SK-N-SH (cell line): Measurements from ENCODE around the gene ARHGAP1. TPM values are rescaled to one million over a fixed set of nuclear protein-coding genes. Genes with fewer than 3 reads are reported as not detected.

Experiments used
- CTCF ChIA-PET: fragments of 300-600, 350-600 bp; formaldehyde crosslinking; extraction: SDS; loops from one replicate; lab custom pipeline; 2021; lab: Yijun Ruan, JAX
- POLR2A ChIA-PET: fragments of 350-600 bp; sonication (Branson Sonifier 250); formaldehyde crosslinking; extraction: SDS; loops from one replicate; lab custom pipeline; 2020; ENCODE audit warnings: antibody characterized with exemption, inconsistent platforms; lab: Yijun Ruan, JAX
- DNase-seq: peaks from one replicate; pipeline ENCODE4 v3.0.0; 2012
- H2AFZ ChIP-seq: fragments of 200-600 bp; sonication (generic); 2 replicates; pipeline ENCODE4 v1.8.1; 2016; ENCODE audit warnings: antibody characterized with exemption, mild to moderate bottlenecking, low read depth
- H3F3A ChIP-seq: fragments of 200-600 bp; sonication (generic); replicated peaks from 2 replicates; pipeline ENCODE3; 2016; ENCODE audit warnings: antibody characterized with exemption, mild to moderate bottlenecking; ENCODE audit not compliant: insufficient read depth
- H3K27ac ChIP-seq, 2 experiments: fragments of 200-500 bp in 1 of 2; fragments of 200-600 bp in 1 of 2; sonication (Bioruptor generic) in 1 of 2; sonication (generic), shearing (Covaris generic) in 1 of 2; 2 replicates each; pipeline versions ENCODE4 v1.5.1 to v1.6.1; 2014 to 2016; ENCODE audit warnings: low read depth in 2 of 2, inconsistent platforms in 1 of 2, low read length in 1 of 2, mild to moderate bottlenecking in 1 of 2, mixed read lengths in 1 of 2
- H3K27me3 ChIP-seq: fragments of 200-600 bp; sonication (generic), shearing (Covaris generic); 2 replicates; pipeline ENCODE4 v1.6.1; 2016; ENCODE audit warnings: mixed run types; ENCODE audit not compliant: insufficient read depth
- H3K36me3 ChIP-seq, 2 experiments: fragments of 200-500 bp in 1 of 2; fragments of 200-600 bp in 1 of 2; sonication (Bioruptor generic) in 1 of 2; sonication (generic) in 1 of 2; replicated peaks in 1 of 2; 2 replicates each; pipeline versions ENCODE3 to v1.5.1; 2014 to 2016; ENCODE audit warnings: low read length in 1 of 2, mild to moderate bottlenecking in 1 of 2; ENCODE audit not compliant: insufficient read depth in 2 of 2, control insufficient read depth in 1 of 2
- H3K4me1 ChIP-seq, 2 experiments: fragments of 200-500 bp in 1 of 2; fragments of 200-600 bp in 1 of 2; sonication (Bioruptor generic) in 1 of 2; sonication (generic), shearing (Covaris generic) in 1 of 2; 2 replicates each; pipeline versions ENCODE4 v1.5.1 to v1.6.1; 2014 to 2016; ENCODE audit warnings: low read depth in 1 of 2, low read length in 1 of 2, mixed run types in 1 of 2; ENCODE audit not compliant: insufficient read depth in 2 of 2, control insufficient read depth in 1 of 2
- H3K4me2 ChIP-seq: fragments of 200-600 bp; sonication (generic), shearing (Covaris generic); 2 replicates; pipeline ENCODE4 v1.6.1; 2017; ENCODE audit warnings: mixed run types
- H3K4me3 ChIP-seq, 2 experiments: fragments of 200-500 bp in 1 of 2; fragments of 200-600 bp in 1 of 2; sonication (Bioruptor generic) in 1 of 2; sonication (generic), shearing (Covaris generic) in 1 of 2; 2 replicates each; pipeline versions ENCODE4 v1.5.1 to v1.8.1; 2014 to 2016; ENCODE audit warnings: low read depth in 2 of 2, inconsistent platforms in 1 of 2, low read length in 1 of 2, mild to moderate bottlenecking in 1 of 2, mixed read lengths in 1 of 2, moderate library complexity in 1 of 2
- H3K79me2 ChIP-seq: fragments of 200-600 bp; sonication (generic); 2 replicates; pipeline ENCODE4 v1.8.1; 2017; ENCODE audit warnings: mild to moderate bottlenecking; ENCODE audit not compliant: insufficient read depth
- H3K9ac ChIP-seq: fragments of 200-600 bp; sonication (generic); 2 replicates; pipeline ENCODE4 v1.6.1; 2017; ENCODE audit warnings: mixed run types
- H3K9me2 ChIP-seq: fragments of 200-600 bp; sonication (generic); 2 replicates; pipeline ENCODE4 v1.6.1; 2017; ENCODE audit warnings: mixed run types
- H3K9me3 ChIP-seq: fragments of 200-600 bp; sonication (generic); 2 replicates; pipeline ENCODE4 v1.6.1; 2017; ENCODE audit warnings: mixed run types, mild to moderate bottlenecking, moderate library complexity
- H4K20me1 ChIP-seq: fragments of 200-600 bp; sonication (generic); 2 replicates; pipeline ENCODE4 v1.6.1; 2017; ENCODE audit warnings: mild to moderate bottlenecking, mixed run types; ENCODE audit not compliant: insufficient read depth
- CHD2 ChIP-seq: fragments of 150-350 bp; IDR thresholded peaks from 2 replicates; pipeline ENCODE4 v1.6.1; 2018; ENCODE audit warnings: low read length; ENCODE audit not compliant: partially characterized antibody
- ELF1 ChIP-seq: IDR thresholded peaks from 2 replicates; pipeline ENCODE4 v1.4.0; 2012
- EZH2phosphoT487 ChIP-seq: fragments of 200-600 bp; sonication (generic); IDR thresholded peaks from 2 replicates; pipeline ENCODE4 v1.6.1; 2017; ENCODE audit warnings: low read depth, mixed run types, mild to moderate bottlenecking, antibody characterized with exemption, moderate library complexity, borderline replicate concordance
- FOSL2 ChIP-seq: IDR thresholded peaks from 2 replicates; pipeline ENCODE4 v1.4.0; 2012; ENCODE audit warnings: low read depth, mild to moderate bottlenecking, moderate library complexity, borderline replicate concordance
- FOXJ3 ChIP-seq: sonication (generic); formaldehyde crosslinking; IDR thresholded peaks from 2 replicates; pipeline ENCODE4 v1.5.1; 2020; ENCODE audit warnings: mild to moderate bottlenecking, missing genetic modification reagents
- GABPA ChIP-seq: IDR thresholded peaks from 2 replicates; pipeline ENCODE4 v1.4.0; 2012; ENCODE audit warnings: low read depth, mild to moderate bottlenecking
- IRF3 ChIP-seq: fragments of 150-350 bp; IDR thresholded peaks from 2 replicates; pipeline ENCODE4 v1.6.1; 2016; ENCODE audit warnings: mild to moderate bottlenecking, low read depth, low read length
- JUND ChIP-seq: IDR thresholded peaks from 2 replicates; pipeline ENCODE4 v1.4.0; 2012
- MAX ChIP-seq: IDR thresholded peaks from 2 replicates; pipeline ENCODE4 v1.4.0; 2012; ENCODE audit warnings: low read depth
- MXI1 ChIP-seq: IDR thresholded peaks from 2 replicates; pipeline ENCODE4 v1.6.1; 2012; ENCODE audit warnings: mild to moderate bottlenecking, low read depth, low read length, improper control_type of control experiment
- NRF1 ChIP-seq: IDR thresholded peaks from 2 replicates; pipeline ENCODE4 v1.6.1; 2012; ENCODE audit warnings: low read depth, mild to moderate bottlenecking, low read length
- PBX3 ChIP-seq: IDR thresholded peaks from 2 replicates; pipeline ENCODE4; 2012
- POLR2AphosphoS5 ChIP-seq: IDR thresholded peaks from 2 replicates; pipeline ENCODE4 v1.6.1; 2012; ENCODE audit warnings: low read depth, low read length
- RAD21 ChIP-seq: IDR thresholded peaks from 2 replicates; pipeline ENCODE4 v1.6.1; 2012; ENCODE audit warnings: mild to moderate bottlenecking, low read length
- RFX5 ChIP-seq: IDR thresholded peaks from 2 replicates; pipeline ENCODE4 v1.6.1; 2012; ENCODE audit warnings: mild to moderate bottlenecking, improper control_type of control experiment, low read length
- RXRA ChIP-seq: IDR thresholded peaks from 2 replicates; pipeline ENCODE4 v1.4.0; 2012; ENCODE audit warnings: low read depth, mild to moderate bottlenecking, borderline replicate concordance
- SIN3A ChIP-seq: IDR thresholded peaks from 2 replicates; pipeline ENCODE4 v1.6.1; 2012; ENCODE audit warnings: low read depth, mild to moderate bottlenecking, low read length, moderate library complexity, borderline replicate concordance
- SMC3 ChIP-seq: IDR thresholded peaks from 2 replicates; pipeline ENCODE4 v1.6.1; 2012; ENCODE audit warnings: low read depth, low read length, improper control_type of control experiment
- TCF12 ChIP-seq: IDR thresholded peaks from 2 replicates; pipeline ENCODE4 v1.4.0; 2012
- USF1 ChIP-seq: IDR thresholded peaks from 2 replicates; pipeline ENCODE4 v1.4.0; 2012; ENCODE audit warnings: low read depth, borderline replicate concordance
- YY1 ChIP-seq: IDR thresholded peaks from 2 replicates; pipeline ENCODE4 v1.4.0; 2012; ENCODE audit warnings: low read depth, mild to moderate bottlenecking
- ZBTB33 ChIP-seq: IDR thresholded peaks from 2 replicates; pipeline ENCODE4 v1.4.0; 2012; ENCODE audit warnings: low read depth, borderline replicate concordance
- WGBS: methylation state at CpG from one replicate; pipeline ENCODE4 v1.1.6; 2017; ENCODE audit warnings: low lambda C conversion rate; 5-methylcytosine and 5-hydroxymethylcytosine counted together
- polyA plus RNA-seq, 3 experiments: library from polyadenylated mRNA; depleted of rRNA; stranded (reverse); fragments of >200 nt; gene quantifications; 2 replicates each; pipeline ENCODE4 v1.2.3, GENCODE V29; 2012

The ARHGAP1 gene
- polyA plus RNA-seq, 1 of the 3 experiments (the other 2 are of a cell fraction) = 27.1 TPM

- TF ChIP-seq POLR2AphosphoS5 (no peak), EZH2phosphoT487 (no peak), IRF3 (no peak), MAX (no peak)
Observed at GRCh38 chr11:46747150-46747549, 46.7 kb upstream of the ARHGAP1 start (continued).

GRCh38 chr11:46745995-46746394 lies 45.6 kb upstream of the ARHGAP1 start:
- no peak for DNase-seq
- Histone ChIP-seq H3K9ac (no peak overlapping the region), H3K79me2 (no peaks in the 10 kb centered on the region), H3K4me3 (no peak overlapping the region), H3K9me2 (no peaks in the 10 kb centered on the region), H3F3A (no peaks in the 10 kb centered on the region), H4K20me1 (no peaks in the 10 kb centered on the region), H3K4me1 (no peaks in the 10 kb centered on the region), H3K9me3 (no peaks in the 10 kb centered on the region), H3K36me3 (peaks cover 68% of the 10 kb centered on the region in 2 experiments), H3K27ac (no peak overlapping the region), H3K4me2 (no peak overlapping the region), H2AFZ (no peak overlapping the region), H3K27me3 (no peaks in the 10 kb centered on the region)
- CTCF ChIA-PET = no interaction called here
- POLR2A ChIA-PET = no interaction called here
- WGBS = 86% methylated on average over 3 of the region's 3 CpGs
- TF ChIP-seq YY1 = no peak
- TF ChIP-seq FOXJ3 (CRISPR knock-in tag) = no peak
- TF ChIP-seq ELF1 = no peak
- no peak for TF ChIP-seq RFX5
- TF ChIP-seq RXRA = no peak
- TF ChIP-seq PBX3 = no peak
- TF ChIP-seq JUND = no peak
- no peak for TF ChIP-seq MXI1
- TF ChIP-seq TCF12 = no peak
- TF ChIP-seq SMC3 = no peak
- no peak for TF ChIP-seq RAD21
- no peak for TF ChIP-seq GABPA
- no peak for TF ChIP-seq FOSL2

- no peaks in the 10 kb centered on the region for H3K9me2 ChIP-seq
- no peak overlapping the region for H3K4me2 ChIP-seq
- no peaks in the 10 kb centered on the region for H3K79me2 ChIP-seq
- WGBS = 95% methylated on average over 1 of the region's 1 CpG
- H3K36me3 ChIP-seq = peaks cover 63 to 67% of the 10 kb centered on the region in 2 experiments
- DNase-seq = no peak
- H3K9ac ChIP-seq = no peak overlapping the region
- H3K27ac ChIP-seq = no peak overlapping the region
- H3K4me3 ChIP-seq = no peak overlapping the region
- no peaks in the 10 kb centered on the region for H3K4me1 ChIP-seq
- no peaks in the 10 kb centered on the region for H3K9me3 ChIP-seq
- no peaks in the 10 kb centered on the region for H4K20me1 ChIP-seq
- H3F3A ChIP-seq = peaks cover 4% of the 10 kb centered on the region
- H3K27me3 ChIP-seq = no peaks in the 10 kb centered on the region
- ChIA-PET CTCF (no interaction called here), POLR2A (no interaction called here)
- no peak overlapping the region for H2AFZ ChIP-seq
- TF ChIP-seq USF1 (no peak), ZBTB33 (no peak), TCF12 (no peak), RFX5 (no peak), FOSL2 (no peak), GABPA (no peak), CHD2 (no peak), RXRA (no peak), MXI1 (no peak), POLR2AphosphoS5 (no peak), SIN3A (no peak), PBX3 (no peak), NRF1 (no peak)
Observed at GRCh38 chr11:46745328-46745727, 44.9 kb upstream of the ARHGAP1 start.
